ENCODE results near the gene MED17. TPM values are rescaled to one million over a fixed set of nuclear protein-coding genes. Genes with fewer than 3 reads are reported as not detected.
A peak's percentile ranks its signal among the peaks of the same experiment; 100 is the strongest.

MED17 gene
- total RNA-seq, 1 donor from 2014 or later: 32.4 TPM

DNA sequence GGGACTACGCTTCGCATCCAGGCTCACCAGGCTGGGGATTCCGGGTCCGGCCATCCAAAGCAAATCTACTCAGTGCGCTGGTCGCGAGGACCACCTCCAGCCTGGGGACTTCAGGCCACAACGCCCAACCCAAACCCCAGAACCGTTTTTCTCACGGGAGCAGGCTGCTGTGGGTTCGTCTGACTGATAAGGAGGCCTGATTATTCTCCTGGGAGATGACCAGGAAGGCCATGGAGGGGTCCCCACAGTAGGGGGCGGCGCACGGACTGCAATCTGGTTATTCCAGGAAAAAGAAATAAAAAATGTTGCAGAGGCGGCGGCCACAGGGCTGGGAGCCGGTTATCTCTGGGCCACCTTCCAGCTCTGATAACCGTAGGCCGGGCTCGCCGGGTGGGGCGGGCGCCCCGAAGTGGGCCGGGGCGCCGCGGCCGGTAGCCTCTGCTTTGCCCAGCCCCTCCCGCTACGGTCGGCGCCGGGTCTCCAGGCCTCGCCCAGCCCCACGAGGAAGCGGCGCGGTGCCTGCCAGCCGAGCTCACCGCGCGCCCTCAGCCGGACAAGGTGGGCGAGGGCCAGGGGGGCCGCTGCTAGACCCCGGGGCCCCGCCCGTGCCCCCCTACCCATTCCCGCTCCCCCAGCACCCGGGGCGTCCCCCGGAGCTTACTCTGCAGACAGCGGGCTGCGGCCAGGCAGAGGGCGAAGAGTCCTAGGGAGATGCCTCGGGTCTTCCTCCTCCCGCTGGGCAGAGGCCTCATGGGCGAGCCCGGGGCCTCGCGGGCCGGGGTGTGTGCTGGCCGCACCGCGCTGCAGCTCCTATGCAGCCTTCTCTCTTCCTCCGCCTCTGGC lies 65.9 kb downstream of the MED17 start:
- no peak for DNase-seq

GRCh38 chr11:93850594-93851018 lies 66.5 kb downstream of the MED17 start, which contains the start of gene VSTM5:
VSTM5 (minus strand) TSS chr11:93850618; CDS start chr11:93850502, 116 bp downstream.
- no peak for DNase-seq

DNA sequence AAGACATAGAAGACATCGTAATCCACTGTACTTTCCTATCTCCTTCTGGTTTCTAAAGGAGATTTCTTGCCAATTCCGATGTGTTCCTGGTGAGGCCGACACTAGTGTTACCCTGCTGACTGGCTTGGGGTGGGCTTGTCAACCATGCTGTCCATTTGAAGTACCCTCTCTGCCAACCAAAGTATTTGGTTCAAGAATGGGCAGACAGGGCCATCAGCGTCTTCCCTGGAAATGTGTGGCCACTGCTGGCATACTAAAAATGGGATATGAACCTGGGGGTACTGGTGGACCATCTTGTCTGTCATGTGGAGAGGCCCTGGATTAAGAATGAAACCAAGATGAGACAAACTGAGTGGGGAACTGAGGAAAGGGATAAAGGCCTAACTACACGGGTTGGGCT lies 68.2 kb downstream of the MED17 start:
- no peak for DNase-seq

GRCh38 chr11:93857413-93858120 lies 73.5 kb downstream of the MED17 start:
- no peak for DNase-seq

- DNase-seq: no peak
Measured at GRCh38 chr11:93858121-93858775, 74.2 kb downstream of the MED17 start.

GRCh38 chr11:93861808-93862207 lies 77.7 kb downstream of the MED17 start:
- DNase-seq: peak; percentile 46

Small RNA genes lying within 50 kb of the gene (small RNA-seq; reads per million reads assigned to genes)
- gene RF00019 (ENCODE audit: low replicate concordance): not detected
- gene SNORA40 (ENCODE audit: low replicate concordance): not detected

Other genes with a start within 250 kb of the MED17 start
- gene SMCO4, start 240.9 kb upstream of the MED17 start, total RNA-seq: 13.4 TPM
- 19.6 TPM for gene CEP295, start 122.6 kb upstream of the MED17 start, total RNA-seq
- gene TAF1D, start 42.8 kb upstream of the MED17 start, total RNA-seq: 316 TPM
- gene C11orf54, start 42.6 kb upstream of the MED17 start, total RNA-seq: 26.4 TPM
- gene VSTM5, start 66.3 kb downstream of the MED17 start, total RNA-seq: 0.39 TPM
- gene HEPHL1, start 237.1 kb downstream of the MED17 start, total RNA-seq: 4.9 TPM